SK-N-SH (cell line): Measurements from ENCODE around the gene PAK1. TPM values are rescaled to one million over a fixed set of nuclear protein-coding genes. Genes with fewer than 3 reads are reported as not detected.

Experiments used
- CTCF ChIA-PET: fragments of 300-600, 350-600 bp; formaldehyde crosslinking; extraction: SDS; loops from one replicate; lab custom pipeline; 2021; lab: Yijun Ruan, JAX
- POLR2A ChIA-PET: fragments of 350-600 bp; sonication (Branson Sonifier 250); formaldehyde crosslinking; extraction: SDS; loops from one replicate; lab custom pipeline; 2020; ENCODE audit warnings: antibody characterized with exemption, inconsistent platforms; lab: Yijun Ruan, JAX
- DNase-seq: peaks from one replicate; pipeline ENCODE4 v3.0.0; 2012
- H2AFZ ChIP-seq: fragments of 200-600 bp; sonication (generic); 2 replicates; pipeline ENCODE4 v1.8.1; 2016; ENCODE audit warnings: antibody characterized with exemption, mild to moderate bottlenecking, low read depth
- H3F3A ChIP-seq: fragments of 200-600 bp; sonication (generic); replicated peaks from 2 replicates; pipeline ENCODE3; 2016; ENCODE audit warnings: antibody characterized with exemption, mild to moderate bottlenecking; ENCODE audit not compliant: insufficient read depth
- H3K27ac ChIP-seq, 2 experiments: fragments of 200-500 bp in 1 of 2; fragments of 200-600 bp in 1 of 2; sonication (Bioruptor generic) in 1 of 2; sonication (generic), shearing (Covaris generic) in 1 of 2; 2 replicates each; pipeline versions ENCODE4 v1.5.1 to v1.6.1; 2014 to 2016; ENCODE audit warnings: low read depth in 2 of 2, inconsistent platforms in 1 of 2, low read length in 1 of 2, mild to moderate bottlenecking in 1 of 2, mixed read lengths in 1 of 2
- H3K27me3 ChIP-seq: fragments of 200-600 bp; sonication (generic), shearing (Covaris generic); 2 replicates; pipeline ENCODE4 v1.6.1; 2016; ENCODE audit warnings: mixed run types; ENCODE audit not compliant: insufficient read depth
- H3K36me3 ChIP-seq, 2 experiments: fragments of 200-500 bp in 1 of 2; fragments of 200-600 bp in 1 of 2; sonication (Bioruptor generic) in 1 of 2; sonication (generic) in 1 of 2; replicated peaks in 1 of 2; 2 replicates each; pipeline versions ENCODE3 to v1.5.1; 2014 to 2016; ENCODE audit warnings: low read length in 1 of 2, mild to moderate bottlenecking in 1 of 2; ENCODE audit not compliant: insufficient read depth in 2 of 2, control insufficient read depth in 1 of 2
- H3K4me1 ChIP-seq, 2 experiments: fragments of 200-500 bp in 1 of 2; fragments of 200-600 bp in 1 of 2; sonication (Bioruptor generic) in 1 of 2; sonication (generic), shearing (Covaris generic) in 1 of 2; 2 replicates each; pipeline versions ENCODE4 v1.5.1 to v1.6.1; 2014 to 2016; ENCODE audit warnings: low read depth in 1 of 2, low read length in 1 of 2, mixed run types in 1 of 2; ENCODE audit not compliant: insufficient read depth in 2 of 2, control insufficient read depth in 1 of 2
- H3K4me2 ChIP-seq: fragments of 200-600 bp; sonication (generic), shearing (Covaris generic); 2 replicates; pipeline ENCODE4 v1.6.1; 2017; ENCODE audit warnings: mixed run types
- H3K4me3 ChIP-seq, 2 experiments: fragments of 200-500 bp in 1 of 2; fragments of 200-600 bp in 1 of 2; sonication (Bioruptor generic) in 1 of 2; sonication (generic), shearing (Covaris generic) in 1 of 2; 2 replicates each; pipeline versions ENCODE4 v1.5.1 to v1.8.1; 2014 to 2016; ENCODE audit warnings: low read depth in 2 of 2, inconsistent platforms in 1 of 2, low read length in 1 of 2, mild to moderate bottlenecking in 1 of 2, mixed read lengths in 1 of 2, moderate library complexity in 1 of 2
- H3K79me2 ChIP-seq: fragments of 200-600 bp; sonication (generic); 2 replicates; pipeline ENCODE4 v1.8.1; 2017; ENCODE audit warnings: mild to moderate bottlenecking; ENCODE audit not compliant: insufficient read depth
- H3K9ac ChIP-seq: fragments of 200-600 bp; sonication (generic); 2 replicates; pipeline ENCODE4 v1.6.1; 2017; ENCODE audit warnings: mixed run types
- H3K9me2 ChIP-seq: fragments of 200-600 bp; sonication (generic); 2 replicates; pipeline ENCODE4 v1.6.1; 2017; ENCODE audit warnings: mixed run types
- H3K9me3 ChIP-seq: fragments of 200-600 bp; sonication (generic); 2 replicates; pipeline ENCODE4 v1.6.1; 2017; ENCODE audit warnings: mixed run types, mild to moderate bottlenecking, moderate library complexity
- H4K20me1 ChIP-seq: fragments of 200-600 bp; sonication (generic); 2 replicates; pipeline ENCODE4 v1.6.1; 2017; ENCODE audit warnings: mild to moderate bottlenecking, mixed run types; ENCODE audit not compliant: insufficient read depth
- CTCF ChIP-seq: fragments of 200-600 bp; sonication (generic); IDR thresholded peaks from 2 replicates; pipeline ENCODE4 v1.6.1; 2017; ENCODE audit warnings: antibody characterized with exemption, mild to moderate bottlenecking, moderate library complexity
- GABPA ChIP-seq: IDR thresholded peaks from 2 replicates; pipeline ENCODE4 v1.4.0; 2012; ENCODE audit warnings: low read depth, mild to moderate bottlenecking
- GATA2 ChIP-seq: sonication (generic); formaldehyde crosslinking; IDR thresholded peaks from 2 replicates; pipeline ENCODE4 v1.5.0; 2020; ENCODE audit warnings: mild to moderate bottlenecking, missing genetic modification reagents
- MAX ChIP-seq: IDR thresholded peaks from 2 replicates; pipeline ENCODE4 v1.4.0; 2012; ENCODE audit warnings: low read depth
- PBX3 ChIP-seq: IDR thresholded peaks from 2 replicates; pipeline ENCODE4; 2012
- REST ChIP-seq: IDR thresholded peaks from 2 replicates; pipeline ENCODE4 v1.6.1; 2012; ENCODE audit warnings: mild to moderate bottlenecking, low read depth, low read length, moderate library complexity
- WGBS: methylation state at CpG from one replicate; pipeline ENCODE4 v1.1.6; 2017; ENCODE audit warnings: low lambda C conversion rate; 5-methylcytosine and 5-hydroxymethylcytosine counted together
- polyA plus RNA-seq, 3 experiments: library from polyadenylated mRNA; depleted of rRNA; stranded (reverse); fragments of >200 nt; gene quantifications; 2 replicates each; pipeline ENCODE4 v1.2.3, GENCODE V29; 2012

Gene PAK1
- polyA plus RNA-seq, 1 of the 3 experiments (the other 2 are of a cell fraction): 17.9 TPM

- TF ChIP-seq MAX (peak; percentile 58; the same call in 1 of the 2 replicates), GATA2 (no peak), REST (no peak), CTCF (no peak)
These were observed 186.2 kb downstream of the PAK1 start (continued) for GRCh38 chr11:77287615-77288273.

GRCh38 chr11:77287136-77287535 is 186.8 kb downstream of the PAK1 start:
- Histone ChIP-seq H4K20me1 (no peaks in the 10 kb centered on the region), H3F3A (peaks cover 6% of the 10 kb centered on the region), H3K4me1 (peaks cover 4 to 7% of the 10 kb centered on the region in 2 experiments; a peak in 2 of 4 replicates), H3K9me3 (no peaks in the 10 kb centered on the region), H3K79me2 (no peaks in the 10 kb centered on the region), H3K27ac (peak overlapping the region in 1 of 2 experiments; percentile 42; a peak in 2 of 4 replicates)
- ChIA-PET POLR2A (no interaction called here), CTCF (interaction anchor here (0.7 kb wide), 1 partner anchor 262 kb away, joined by 3 read pairs; no protein-coding TSS in a partner anchor)
- WGBS: 79% methylated on average over 3 of the region's 3 CpGs
- TF ChIP-seq MAX (no peak), PBX3 (no peak), GABPA (no peak)
- TF ChIP-seq, all 33 proteins: peak for 0
- H3K9me2 ChIP-seq: no peaks in the 10 kb centered on the region
- no peak overlapping the region for H3K9ac ChIP-seq
- H2AFZ ChIP-seq: no peak overlapping the region
- H3K4me2 ChIP-seq: peak overlapping the region; percentile 12; the same call in 1 of the 2 replicates
- no peak for DNase-seq
- H3K27me3 ChIP-seq: no peaks in the 10 kb centered on the region
- no peaks in the 10 kb centered on the region for H3K36me3 ChIP-seq
- no peak overlapping the region for H3K4me3 ChIP-seq
